Activated CD4-positive, alpha-beta T cell treated with anti-CD3 and anti-CD28 coated beads, Interleukin-2, amount 50 U/mL, for 24 hours (primary cell): ENCODE data around the gene CTU2.

ENCODE experiments used
- DNase-seq, 2 donors: peaks; one replicate each; pipeline ENCODE4 v3.0.0-alpha.2; 2020; ENCODE audit warnings: low read depth in 1 of 2, low spot score in 1 of 2

Gene CTU2

DNA sequence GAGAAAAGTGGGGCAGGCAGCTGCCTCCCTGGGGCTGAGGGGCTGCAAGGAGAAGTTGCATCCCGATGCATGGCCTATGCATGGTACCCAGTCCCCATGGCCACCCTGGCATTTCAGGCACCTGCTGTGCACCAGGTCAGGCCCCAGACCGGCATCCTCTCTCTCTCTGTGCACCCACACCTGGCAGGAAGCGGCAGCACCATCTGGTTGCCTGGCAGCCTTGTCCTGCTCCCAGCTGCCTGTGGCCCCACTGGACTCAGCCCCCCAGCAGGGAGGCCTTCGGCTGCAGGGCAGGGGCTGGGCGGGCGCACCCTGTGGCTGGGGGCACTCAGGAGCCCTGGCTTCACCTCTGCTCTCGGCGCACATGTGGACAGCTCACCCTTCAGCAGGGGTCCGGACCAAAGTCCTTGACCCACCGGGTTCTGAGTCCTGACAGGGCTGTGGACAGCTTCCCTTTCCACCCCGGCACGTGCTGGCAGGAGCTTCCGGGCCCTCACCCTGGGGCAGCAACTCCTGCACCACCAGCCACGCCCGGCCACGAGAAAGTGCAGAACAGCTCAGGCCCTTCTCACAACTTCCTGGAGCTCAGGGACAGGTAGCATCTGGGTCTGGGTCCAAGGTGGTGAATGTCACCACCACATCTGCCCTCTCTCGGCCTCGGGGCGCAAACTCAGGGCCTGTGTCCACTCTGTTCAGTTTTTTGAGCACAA lies 36.7 kb downstream of the CTU2 start:
- no peak for DNase-seq

DNA sequence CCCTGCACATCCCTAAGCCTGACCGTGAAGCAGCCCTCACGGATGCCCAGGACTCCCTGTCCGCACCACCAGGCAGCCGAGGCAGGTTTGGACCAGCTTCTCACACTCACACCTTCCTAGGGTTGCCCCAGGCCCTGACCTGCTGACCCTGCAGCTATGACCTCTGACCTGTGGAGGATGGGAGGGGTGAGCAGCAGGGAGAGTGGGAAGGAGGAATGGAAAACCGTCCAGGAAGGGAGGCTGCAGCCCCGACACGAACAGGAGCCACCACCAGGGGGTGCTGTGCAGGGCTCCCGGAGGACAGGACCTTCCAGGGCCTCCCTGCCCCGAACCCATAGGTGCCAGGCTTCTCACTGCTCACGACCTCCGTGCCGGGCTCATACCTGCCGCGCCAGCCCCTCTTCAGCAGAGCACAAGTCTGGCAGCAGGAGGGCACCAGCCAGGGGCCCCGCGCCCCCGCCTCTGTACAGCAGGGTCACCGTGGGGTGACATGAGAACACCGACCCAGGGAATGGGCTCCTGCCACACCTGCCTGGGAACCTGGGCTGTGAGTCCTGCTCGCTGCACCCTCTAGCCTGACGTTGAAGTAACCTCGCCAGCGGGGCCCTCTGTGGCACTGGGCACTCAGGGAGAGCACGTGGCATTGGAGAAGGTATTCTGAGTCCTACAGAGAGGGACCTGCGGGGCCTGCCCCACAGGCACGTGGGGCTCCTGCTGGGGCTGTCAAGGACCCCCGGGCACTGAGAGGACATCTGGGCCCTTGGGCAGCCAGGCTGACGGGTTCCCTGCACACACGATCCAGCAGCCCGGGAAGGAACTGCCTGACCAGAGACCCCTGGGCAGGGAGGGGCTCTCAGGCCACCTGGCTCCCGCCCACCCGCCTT lies 37.6 kb downstream of the CTU2 start:
- peak; percentile 59 to 64 for DNase-seq

- no peak for DNase-seq
Observed at GRCh38 chr16:88744577-88745521, 38.5 kb downstream of the CTU2 start.

DNA sequence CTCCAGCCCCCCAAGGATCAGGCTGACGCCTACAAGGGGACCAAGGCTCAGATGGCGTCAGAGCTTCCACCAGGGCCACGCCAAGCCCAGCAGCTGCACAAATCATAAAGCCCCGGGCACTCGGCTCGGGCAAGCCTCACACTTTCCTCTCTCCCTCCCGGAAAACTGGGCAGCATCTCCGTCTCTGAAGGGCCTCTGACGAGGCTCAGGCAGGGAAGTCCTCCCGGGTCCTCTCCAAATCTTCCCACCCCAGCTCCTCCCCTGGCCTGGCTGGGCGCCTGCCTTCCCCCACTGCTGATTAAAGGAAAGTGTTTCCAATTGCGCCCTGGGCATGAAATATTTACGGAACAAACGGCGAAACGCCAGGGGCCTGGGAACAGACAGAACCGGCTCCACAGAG lies 40.2 kb downstream of the CTU2 start:
- DNase-seq = no peak

DNA sequence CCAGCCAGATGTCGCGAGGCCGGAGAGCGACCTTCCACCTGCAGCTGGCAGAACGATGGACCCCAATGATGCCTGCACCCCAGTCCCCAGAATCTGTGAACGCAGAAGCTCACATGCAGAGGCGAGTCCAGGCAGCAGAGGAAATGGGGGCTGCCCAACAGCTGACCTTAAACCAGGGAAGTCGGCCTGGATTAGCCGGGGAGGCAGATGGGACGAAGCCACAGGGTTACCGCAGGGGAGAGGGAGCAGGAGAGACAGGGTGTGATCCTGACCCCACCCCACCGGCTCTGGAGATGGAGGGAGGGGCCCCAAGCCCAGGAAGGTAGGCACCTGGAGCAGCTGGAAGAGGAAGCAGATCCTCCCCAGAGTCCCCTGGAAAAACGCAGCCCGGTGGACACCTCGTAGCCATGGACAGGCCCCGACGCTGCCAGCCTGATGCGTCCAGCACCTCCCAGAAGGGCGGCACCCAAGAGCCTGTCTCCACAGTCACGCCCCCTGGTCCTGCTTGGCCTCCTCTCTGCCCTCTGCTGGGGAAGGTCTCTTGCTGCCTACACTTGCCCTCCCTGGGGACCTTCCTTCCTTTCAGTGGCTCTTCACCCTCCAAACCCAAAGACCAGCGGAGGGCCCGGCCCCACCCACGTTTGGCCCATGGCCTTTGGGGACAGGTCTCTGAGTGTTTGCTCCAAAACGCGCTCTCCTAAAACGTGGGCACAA lies 41.4 kb downstream of the CTU2 start:
- DNase-seq = no peak

GRCh38 chr16:88748364-88748763 lies 42.1 kb downstream of the CTU2 start:
- no peak for DNase-seq

DNA sequence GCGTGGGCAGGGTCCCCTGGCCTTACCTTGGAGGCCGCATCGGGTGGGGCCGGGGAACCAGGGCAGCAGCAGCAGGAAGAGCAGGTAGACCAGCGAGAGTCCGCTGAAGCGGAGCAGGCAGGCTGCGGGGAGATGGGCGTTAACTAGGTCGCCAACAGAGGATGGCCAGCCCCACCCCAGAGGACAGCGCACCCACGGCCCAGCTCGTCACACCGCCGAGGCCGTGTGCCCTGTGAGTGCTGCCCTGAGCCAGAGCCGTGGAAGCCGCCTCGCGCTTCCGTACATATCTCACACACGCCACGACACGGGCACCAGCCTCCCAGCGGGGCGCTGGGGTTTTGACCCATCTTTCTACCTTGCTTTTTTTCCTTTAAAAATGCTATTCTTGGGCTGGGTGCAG lies 43.1 kb downstream of the CTU2 start:
- no peak for DNase-seq

DNA sequence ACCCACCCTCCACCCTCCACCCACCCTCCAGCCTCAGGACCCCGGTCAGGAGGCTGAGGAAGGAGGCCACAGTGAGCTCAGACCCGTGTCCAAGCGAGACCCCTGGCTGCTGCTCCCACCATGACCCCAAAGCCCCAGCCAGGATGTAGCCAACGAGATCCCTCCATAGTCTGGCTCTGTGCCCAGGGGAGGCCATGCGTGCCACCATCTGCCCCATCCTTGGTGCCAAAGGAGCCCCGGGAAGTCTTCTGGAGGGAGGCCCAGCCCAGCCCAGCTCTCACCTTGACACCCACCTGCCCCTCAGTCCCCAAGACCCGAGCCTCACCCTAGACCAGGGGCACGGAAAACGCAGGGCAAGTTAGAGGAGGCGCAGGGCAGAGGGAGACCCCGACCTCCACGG lies 44.6 kb downstream of the CTU2 start:
- no peak for DNase-seq

DNA sequence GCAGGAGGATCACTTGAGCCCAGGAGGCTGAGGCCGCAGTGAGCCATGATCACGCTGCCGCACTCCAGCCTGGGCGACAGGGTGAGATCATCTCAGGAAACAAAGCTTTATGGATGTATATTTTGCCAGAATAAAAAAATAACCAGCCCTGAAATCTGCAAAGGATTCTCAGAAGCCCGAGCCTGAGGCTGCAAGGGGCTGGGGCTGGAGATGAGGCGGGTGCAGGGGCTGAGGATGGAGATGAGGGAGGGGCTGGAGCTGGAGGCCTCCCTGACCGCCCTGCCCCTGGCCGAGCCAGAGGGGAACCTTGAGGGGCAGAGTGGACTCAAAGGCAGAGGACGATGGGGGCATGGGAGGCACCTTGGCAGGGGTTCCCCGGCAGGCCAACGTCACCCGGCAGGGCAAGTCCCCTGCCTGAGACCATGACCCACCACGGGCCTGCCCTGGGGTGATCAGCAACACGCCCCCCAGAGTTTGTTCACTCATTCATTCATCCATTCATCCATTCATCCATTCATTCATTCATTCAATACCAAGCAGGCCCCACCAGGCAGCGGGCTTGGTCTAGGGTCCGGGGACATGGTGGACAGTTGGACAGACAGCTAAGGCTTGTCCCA lies 46.2 kb downstream of the CTU2 start:
- DNase-seq = no peak

- no peak for DNase-seq
Observed at GRCh38 chr16:88753191-88753590, 46.9 kb downstream of the CTU2 start.

GRCh38 chr16:88753602-88754001 lies 47.3 kb downstream of the CTU2 start:
- no peak for DNase-seq

DNA sequence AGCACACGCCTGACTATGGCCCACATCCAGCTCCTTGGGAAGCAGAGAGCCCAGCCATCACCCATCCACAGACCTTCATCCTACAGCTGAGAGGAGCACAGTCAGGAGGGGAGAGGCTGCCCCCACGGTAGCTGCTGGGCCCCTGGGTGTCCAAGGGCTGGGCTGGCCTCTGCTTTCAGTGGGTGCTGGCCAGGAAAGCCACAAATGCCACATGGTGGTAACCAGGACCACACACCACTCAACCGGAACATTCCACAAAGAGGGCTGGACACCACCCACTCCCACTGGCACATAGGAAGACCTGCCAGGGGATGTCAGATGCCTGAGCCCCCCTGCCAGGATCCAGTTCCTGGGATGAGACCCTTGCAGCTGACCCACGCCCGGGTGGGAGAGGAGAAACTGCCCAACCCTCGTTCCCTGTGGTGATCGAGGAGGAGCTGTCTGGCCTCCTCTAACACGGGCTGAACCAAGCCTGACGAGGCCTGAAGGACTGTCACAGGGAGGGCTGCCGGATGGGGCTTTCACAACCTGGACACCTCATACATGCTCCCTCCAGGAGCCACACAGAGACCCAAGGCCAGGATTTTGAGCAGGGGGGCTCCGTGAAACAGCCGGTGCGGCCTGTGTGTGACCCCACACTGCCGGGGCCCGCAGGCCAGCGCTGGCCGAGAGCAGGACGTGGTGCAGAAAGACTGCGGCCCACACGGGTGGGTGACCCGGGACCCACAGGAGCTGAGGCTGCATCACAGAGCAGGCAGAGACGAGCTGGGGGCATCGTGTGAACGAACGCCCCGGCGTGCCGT lies 48.0 kb downstream of the CTU2 start:
- no peak for DNase-seq

- DNase-seq = no peak
Observed at GRCh38 chr16:88754912-88755744, 48.8 kb downstream of the CTU2 start.

DNA sequence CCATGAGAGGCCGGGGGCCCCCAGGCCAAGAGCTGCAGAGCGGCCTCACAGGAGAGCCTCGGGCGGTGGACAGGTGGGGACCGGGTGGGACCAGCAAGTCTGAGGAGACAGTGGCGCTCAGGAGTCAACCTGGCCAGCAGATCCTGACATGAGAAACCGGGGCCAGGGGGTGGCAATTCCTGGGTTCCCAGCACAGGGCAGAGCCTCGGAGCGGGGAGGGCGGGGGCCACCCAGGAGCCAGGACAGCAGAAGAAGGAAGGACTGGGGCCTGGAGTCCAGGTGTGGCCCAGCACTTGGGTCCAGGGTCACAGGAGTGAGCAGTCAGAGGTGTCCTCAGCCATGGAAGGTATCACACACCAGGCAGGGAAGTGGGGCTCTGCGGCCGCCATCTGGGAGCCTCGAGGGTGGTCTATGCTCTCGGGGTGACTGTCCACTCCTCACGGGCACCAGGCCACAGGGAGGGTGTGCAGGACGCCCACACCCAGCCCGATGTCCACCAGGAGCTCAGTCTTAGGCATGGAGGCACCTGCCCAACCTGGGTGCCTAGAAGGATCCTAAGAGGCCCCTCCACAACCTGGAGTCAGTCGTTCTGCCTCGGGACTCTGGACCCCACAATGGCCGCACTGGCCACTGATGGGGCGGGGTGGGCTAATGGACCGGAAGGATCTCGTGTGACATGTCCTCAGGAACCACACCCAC lies 49.6 kb downstream of the CTU2 start:
- DNase-seq = no peak

DNA sequence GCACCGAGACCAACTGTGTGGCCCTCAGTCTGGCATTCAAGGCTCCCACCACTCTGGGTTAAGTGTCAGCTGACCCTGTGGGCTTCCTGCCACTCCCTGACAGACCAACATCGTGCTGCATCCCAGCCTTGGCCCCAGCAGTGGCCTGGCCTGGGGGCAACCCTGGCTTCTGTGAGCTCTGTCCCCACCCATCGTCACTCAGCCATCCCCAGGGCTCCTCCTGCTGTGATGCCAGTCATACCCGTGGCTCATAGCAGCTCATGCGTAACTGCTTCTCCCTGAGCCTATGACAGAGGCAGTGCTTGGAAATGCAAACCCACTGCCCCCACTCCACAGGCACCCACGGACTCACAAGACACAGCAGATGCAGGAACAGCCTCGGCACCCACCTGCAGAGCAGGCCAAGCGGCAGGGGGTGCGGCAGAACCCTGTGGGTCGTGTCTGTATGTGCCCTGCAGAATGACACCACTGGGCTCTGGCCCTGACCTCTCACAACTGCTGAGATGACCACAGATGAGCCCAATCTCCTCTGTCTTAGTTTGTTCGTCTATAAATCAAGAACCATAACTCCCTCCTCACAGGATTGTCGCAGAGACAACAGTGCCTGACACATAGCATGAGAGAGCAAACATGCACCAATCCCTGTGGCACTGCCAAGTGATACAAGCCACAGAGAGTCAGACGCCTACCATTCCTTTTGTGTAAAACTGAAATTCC lies 52.1 kb downstream of the CTU2 start:
- DNase-seq = no peak

DNA sequence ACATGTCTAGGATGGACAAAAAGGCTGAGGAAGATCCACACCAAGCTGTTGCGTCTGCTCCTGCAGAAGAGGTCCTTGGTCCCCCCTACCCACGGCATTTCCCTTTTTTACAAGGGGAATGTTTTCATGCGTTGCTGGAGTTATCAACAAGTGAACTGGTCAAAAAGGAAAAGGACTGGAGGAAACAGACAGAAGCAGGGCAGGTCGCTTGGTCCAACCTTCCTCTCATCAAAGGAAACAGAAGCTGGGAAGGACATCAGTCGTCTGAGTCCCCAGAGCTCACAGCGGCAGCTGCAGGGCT lies 52.6 kb downstream of the CTU2 start:
- DNase-seq = no peak

DNA sequence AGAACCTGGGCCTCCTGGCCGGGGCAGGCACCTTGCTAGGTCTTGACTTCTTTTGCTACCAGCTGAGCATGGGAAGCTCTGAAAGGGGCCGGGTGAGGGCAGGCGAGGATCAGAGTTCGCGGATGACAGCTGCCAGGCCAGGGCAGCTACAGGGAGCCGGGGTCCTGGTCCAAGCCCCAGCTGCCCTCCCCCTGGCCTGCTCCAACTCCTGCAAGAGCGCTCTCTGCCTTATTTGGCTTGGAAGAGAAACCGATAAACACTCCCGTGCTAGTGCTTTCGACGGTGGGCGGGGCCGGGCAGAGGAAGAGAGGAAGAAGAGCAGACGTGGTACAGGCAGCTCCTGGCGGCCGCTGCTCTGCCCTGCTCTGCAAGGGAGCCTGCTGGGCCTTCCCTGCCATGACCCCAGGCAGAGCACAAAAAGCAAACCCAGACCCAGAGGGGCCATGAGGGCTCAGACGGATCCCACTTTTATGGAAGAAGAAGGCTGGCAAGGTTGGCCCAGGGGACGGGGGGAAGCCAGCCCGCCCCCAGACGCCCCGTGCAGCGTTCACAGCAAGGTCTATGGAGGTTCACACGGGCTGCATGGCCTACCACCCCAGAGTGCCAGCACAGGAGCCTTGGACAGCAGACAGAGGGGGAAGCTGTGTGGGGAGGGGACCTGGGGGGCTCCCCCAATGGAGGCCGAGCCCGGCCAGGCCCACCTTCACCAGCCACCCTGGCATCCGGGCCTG lies 53.1 kb downstream of the CTU2 start:
- DNase-seq = no peak
